Activated CD8-positive, alpha-beta memory T cell treated with anti-CD3 and anti-CD28 coated beads, Interleukin-2, amount 50 U/mL, for 1 hour (primary cell): Measurements from ENCODE around the gene TVP23C.
"Not testable (repeated sequence)": the region's sequence is repeated elsewhere in the genome, so short reads cannot be mapped to it uniquely, and the experiment has no call there.

Experiments
- DNase-seq: peaks from one replicate; pipeline ENCODE4 v3.0.0-alpha.2; 2020; ENCODE audit errors: extremely low read depth

The TVP23C gene

DNA sequence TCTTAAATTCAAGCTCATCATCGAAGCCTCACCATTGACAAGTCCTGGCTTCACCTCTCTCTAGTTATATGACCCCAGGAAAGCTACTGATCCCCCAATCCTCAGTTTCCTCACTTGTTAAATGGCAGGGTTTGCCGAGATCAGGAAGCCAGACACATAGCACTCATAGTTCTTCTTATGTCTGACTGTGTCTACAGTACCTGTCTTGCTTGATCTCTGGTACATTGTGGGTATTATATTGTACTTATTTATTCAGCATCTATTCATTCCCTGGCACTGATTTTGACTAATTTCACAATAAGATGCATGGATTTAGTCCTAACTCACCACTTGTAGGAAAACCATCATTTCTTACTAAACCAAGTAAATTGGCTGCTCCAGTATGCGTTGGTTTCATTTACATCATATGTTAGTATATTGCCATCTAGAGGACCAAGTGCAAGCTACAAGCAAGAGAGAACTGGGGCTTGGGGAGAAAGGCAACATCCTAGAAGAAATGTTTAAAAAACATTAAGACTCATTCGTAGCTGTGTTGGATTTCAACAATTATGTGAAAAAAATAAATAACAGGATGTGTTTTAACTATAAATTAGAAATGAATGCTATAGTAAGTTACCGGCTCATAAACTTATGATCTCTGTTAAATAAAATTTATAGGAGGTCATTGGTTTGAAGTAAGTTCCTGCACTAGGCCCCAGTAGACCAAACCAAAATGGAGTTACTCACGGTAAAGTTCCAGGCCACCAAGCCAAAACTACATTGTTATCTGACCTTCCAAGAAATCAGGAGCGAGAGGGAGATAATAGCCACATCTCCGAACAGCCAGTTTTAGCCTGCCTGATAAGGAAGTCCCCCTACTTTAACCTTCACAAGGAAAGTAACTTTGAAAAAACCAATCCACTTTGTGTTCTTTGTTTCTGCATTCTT lies 36.7 kb downstream of the TVP23C start:
- DNase-seq: not testable (repeated sequence)

DNA sequence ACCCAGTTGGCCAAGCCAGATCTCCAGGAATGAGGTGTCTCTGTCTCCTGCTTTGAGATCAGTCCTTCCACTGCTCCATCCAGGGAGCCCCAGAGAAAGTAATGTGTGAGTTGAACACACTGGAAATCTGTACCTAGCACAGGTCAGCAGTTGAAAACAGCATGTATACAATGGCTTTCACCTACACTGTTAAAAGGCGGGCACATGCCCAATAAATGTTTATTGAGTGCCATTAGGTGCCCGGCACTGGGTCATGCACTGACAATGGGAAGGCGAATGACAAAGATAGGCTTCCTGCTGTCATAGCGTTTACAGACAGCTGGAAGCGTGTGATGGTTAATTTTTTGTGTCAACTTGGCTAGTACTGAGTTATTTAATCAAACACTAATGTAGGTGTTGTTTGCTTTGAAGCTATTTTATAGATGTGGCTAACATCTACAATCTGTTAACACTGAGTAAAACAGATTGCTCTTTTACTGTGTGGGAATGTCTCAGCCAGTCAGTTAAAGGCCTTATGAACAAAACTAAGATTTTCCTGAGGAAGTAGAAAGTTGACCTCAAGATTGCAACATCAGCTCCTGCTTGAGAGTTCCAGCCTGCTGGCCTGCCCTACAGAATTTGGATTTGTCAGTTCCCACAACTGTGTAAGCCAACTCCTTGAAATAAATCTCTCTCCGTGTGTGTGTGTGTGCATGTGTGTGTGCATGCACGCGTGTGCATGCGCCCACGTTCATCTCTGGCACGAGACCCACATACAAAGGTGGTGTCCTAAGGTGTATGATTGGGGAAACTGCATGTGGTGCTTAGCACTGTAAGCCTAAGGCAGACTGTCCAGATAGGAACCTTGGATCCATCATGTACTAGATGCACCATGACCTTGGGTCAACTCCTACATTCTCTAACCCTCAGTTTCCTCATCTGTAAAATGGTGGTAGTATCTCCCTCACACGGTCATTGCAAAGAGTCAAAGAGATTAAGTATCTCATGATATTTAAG lies 38.0 kb downstream of the TVP23C start:
- DNase-seq: not testable (repeated sequence)

DNA sequence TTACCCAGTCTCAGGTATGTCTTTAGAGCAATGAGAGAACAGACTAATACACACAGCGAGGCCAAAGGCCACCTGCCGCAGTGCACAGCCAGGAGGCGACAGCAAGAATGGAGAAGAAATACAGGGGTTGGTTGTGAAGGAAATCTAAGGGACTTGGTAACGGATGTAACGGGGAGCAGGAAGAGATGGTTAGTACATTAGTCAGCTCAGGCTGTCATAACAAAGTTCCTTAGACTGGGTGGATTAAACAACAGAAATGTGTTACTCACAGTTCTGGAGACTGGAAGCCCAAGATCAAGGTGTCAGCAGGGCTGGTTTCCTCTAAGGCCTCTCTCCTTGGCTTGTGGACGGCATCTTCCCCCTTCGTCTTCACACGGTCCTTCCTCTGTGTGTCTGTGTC lies 47.1 kb downstream of the TVP23C start:
- no peak for DNase-seq

DNA sequence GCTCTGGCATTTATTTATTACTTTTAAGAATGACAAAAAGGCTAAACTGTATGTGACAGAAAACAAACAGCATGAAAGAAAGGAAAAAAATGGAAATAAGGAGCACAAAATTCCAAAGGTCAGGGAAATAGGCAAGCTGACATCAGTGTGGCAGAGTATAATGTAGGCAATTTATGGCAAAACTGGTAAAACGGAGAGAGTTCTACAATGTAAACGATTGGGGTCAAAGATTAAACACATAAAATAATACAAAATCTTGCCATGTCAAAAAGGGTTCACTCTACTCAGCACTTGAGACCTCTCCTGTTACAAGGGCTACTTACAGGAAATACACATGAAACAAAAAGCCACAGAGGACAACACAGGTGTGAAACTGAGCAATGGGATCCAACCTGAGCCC lies 48.8 kb downstream of the TVP23C start:
- no peak for DNase-seq

DNA sequence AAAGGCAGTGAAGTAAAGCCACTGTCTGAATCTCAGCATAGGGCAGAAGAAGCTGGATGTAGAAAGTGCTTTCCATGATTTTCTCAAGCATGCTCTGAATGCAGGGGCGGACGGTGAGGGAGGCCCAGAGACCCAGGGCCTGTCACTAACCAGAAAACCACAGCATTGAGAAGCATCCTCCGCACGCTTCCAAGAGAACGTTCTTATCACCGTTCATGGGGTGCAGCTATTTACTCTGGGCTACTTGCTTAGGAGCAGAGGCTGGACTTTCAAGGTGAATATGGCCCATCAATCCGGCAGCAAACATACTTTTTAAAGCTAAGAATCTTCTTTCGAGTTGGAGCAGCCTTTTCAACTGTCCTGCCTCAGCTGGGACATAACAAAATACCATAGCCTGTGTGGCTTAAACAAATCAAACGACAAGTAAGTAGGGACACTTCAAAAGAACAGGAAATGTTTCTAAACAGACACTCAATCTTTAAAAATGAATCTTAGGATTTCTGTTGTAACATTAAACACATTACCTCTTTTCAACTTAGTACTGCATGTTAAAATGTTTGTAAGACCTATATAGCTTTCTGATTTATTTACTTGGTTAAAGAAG lies 49.3 kb downstream of the TVP23C start:
- no peak for DNase-seq

DNA sequence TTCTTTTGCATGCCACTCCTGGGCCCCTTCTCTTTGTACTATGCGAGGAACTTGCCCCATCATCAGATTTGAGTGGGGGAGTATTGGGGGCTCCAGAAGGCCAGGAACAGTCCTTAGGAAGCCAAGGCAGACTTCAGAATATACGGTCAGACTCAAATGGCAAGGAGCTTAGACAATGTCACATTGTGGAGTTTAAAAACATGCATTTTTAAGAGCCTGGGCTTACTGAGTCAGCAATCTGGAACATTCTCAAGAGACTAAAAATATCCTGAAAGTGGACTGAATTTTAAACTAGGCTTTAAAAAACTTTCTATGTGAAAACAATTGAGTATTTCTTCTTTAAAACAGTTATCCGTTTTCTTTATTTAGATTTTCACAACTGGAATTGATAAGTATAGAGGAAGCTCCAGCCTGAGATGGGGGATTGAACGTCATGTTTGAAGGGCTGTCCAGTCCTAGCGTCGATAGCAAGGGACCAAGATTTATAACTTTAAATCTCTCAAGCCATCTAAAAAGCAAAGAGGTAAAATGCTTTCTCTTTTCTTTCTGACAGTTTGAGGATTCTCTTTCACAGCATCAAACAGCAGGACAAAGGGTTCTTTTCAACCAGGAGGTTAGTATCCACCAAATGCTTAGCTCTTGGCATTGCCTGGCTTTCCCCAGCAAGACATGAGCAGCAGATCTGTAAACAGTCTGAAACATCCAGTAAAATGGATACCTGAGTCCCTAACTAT lies 50.1 kb downstream of the TVP23C start:
- no peak for DNase-seq

DNA sequence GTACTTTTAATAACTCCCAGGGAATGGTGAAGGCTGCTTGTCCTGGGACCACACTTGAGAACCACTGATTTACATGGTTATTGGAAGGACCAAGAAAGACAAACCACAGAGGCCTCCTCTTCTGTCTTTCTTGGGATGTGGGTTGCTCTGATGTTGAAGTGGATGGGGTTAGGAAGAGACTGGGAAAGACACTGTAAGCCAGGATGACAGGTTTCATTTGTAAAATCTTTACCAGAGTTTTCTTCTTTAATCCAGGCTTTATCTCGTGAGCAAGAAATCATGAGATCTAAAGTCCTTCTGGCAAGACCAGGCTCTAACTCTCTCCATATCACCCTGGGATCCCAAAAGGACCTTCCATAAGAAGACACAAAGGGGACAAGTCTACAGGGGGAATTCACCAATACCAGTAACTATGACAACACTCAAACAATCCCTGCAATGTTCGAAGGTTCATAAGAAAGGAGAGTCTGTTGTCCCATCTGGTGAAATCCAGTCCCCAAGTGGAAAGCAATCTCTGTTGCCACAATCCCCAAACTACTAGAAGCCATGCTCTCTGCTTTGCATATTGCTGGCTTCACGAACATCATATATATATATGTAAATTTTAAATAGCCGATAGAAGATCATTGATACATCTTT lies 51.1 kb downstream of the TVP23C start:
- no peak for DNase-seq

DNA sequence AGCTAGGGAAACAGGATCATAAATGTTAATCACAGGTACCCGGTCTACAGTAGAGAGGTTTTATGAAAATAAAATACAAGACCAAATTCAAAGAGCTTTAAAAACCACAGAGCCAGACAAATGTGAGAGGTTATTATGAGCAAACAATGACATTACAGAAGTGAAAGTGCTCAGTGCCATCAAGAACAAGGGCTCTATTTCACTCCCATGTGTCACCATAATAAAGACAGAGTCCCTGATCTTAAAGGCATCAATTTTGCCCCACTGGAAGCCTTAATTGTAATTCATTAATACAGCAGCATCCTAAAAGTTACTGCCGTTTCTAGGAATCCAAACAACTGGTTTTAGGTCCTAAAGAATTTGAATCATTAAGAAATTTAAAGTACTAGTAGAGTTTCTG lies 52.1 kb downstream of the TVP23C start:
- DNase-seq: no peak

DNA sequence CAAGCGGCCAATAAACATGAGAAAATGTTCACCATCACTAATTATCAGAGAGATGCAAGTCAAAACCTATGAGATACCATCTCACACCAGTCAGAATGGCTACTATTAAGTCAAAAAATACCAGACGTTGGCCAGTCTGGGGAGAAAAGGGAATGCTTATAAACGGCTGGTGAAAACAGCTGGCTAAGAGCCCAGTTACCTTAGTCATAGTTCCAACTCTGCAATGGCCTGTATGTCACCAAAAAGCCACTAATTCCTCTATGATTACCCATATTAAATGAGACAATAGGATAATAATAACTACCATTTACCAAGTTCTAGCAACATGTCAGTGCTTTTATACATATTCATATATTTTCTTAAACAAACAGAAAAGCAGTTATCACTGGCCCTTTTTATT lies 52.9 kb downstream of the TVP23C start:
- DNase-seq: no peak

DNA sequence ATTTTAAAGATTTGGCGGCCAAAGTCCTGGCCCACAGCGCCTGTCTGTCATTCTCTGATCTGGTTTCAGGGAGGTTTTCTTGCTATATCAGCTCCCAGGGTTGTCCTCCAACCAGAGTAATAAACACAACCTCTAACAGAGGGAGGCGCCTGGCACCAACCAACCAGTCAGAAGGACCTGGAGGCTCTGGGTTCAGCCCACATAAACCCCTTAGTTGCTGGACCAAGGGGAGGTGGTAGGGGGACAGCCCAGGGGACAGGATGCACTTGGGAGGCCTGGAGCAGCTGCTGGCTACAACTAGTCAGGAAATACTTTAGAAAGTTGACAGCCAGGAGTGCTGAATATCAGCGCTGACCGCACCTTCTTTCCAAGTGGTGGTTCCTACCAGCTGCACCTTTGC lies 54.2 kb downstream of the TVP23C start:
- no peak for DNase-seq

DNA sequence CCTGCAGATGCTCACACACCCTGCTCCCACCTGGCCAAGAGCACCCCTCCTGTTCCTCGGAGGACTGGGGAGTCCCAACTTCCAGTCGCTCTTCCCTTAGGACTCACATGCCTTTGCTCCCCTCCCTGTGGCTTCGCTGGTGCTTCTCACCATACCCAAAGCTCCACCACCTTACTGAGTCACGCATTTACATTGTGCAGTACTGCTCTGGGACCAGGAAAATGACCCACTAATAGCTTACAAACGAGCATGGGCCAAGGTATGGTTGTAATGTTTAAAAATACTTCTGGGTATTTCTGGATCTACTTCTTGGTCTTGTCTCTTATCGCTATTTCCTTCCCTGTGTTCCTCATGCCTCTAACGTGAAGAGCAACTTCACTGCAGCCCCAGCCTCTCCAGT lies 54.8 kb downstream of the TVP23C start:
- no peak for DNase-seq

DNA sequence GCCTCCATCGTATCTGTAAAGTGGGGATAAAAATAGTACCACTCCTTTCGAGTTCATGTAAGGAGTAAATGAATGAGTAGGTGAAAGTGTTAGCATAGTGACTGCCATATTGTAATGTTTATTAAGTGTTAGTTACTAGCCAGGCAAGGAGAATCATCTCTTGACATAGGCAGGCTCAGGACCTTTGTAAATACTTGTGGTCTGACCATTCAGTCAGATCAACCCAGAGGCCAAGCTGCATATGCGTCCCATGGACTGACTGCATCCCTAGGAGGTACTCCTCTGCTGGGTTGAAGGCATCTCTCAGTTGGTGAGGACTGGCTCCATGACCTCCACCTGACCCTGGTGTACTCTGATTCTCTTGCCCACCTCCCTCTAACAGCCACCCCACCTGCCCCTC lies 55.4 kb downstream of the TVP23C start:
- no peak for DNase-seq

DNA sequence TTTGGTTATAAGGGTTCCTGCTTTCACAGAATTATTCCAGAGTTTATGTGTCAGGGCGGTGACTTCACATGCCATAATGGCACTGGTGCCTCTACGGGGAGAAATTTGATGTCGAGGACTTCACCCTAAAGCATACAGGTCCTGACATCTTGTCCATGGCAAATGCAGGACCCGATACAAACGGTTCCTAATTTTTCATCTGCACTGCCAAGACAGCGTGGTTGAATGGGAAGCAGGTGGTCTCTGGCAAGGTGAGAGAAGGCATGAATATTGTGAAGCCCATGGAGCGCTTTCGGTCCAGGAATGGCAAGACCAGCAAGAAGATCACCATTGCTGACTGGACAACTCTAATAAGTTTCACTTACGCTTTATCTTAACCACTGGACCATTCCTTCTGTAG lies 56.3 kb downstream of the TVP23C start:
- no peak for DNase-seq

DNA sequence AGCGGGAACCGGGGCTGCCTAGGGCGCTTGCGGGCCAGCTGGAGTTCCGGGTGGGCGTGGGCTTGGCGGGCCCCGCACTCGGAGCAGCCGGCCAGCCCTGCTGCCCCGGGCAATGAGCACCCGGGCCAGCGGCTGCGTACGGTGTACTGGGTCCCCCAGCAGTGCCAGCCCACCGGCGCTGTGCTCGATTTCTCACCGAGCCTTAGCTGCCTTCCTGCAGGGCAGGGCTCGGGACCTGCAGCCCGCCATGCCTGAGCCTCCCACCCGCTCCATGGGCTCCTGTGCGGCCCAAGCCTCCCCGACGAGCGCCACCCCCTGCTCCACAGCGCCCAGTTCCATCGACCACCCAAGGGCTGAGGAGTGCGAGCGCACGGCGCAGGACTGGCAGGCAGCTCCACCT lies 57.6 kb downstream of the TVP23C start:
- not testable (repeated sequence) for DNase-seq

DNA sequence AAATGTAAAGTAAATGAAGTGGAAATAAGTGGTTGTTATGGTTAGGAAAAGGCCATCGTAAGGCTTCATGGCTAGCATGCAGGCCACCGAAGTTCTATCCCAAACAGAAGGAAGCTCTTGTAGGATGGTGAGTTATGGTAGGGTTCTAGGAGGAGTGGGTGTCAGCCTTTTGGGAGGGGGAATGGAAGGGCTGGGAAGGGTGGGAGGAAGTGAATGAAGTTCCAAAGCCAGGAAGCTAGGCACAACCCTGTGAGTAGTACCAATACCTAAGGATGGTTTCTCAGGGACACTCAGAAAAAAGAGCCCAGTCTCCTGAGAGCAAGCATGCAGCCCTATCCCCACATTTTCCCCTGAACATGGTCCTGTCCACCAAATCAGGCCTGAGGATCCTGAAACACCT lies 59.6 kb downstream of the TVP23C start:
- no peak for DNase-seq

DNA sequence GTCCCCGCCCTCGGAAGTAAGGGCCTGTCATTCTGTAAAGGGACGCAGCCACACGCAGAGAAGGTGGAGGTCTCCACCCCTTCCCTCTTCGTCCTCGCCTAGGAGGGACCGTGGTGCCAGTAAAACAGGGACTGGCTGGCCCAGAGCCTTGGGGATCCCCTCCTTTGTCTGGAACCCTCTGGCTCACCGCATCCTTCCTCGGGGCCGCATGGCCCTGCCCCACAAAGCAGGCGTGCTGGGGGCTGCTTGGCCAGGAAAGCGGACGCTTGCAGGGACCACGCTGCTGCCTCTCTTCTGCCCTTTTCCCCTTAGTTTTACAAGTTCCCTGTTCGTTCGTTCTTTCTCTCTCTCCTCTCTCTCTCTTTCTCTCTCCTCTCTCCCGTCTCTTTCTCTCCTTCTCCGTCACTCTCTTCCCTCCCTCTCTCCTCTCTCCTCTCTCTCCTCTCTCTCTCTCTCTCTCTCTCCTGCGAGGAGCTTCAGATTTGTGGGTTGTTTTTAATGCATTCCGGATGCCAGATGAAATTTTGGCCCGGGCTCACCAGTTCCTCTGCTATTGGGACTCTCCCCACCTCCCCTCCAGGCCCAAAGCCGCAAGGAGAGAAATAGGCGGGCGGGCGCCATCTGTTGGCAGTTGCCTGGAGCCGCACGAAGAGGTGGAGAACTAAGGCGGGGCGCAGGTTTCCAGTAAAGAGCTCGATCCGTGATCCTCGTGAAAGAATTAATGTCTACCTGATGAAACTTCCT lies 60.7 kb downstream of the TVP23C start:
- DNase-seq: peak; percentile 11

DNA sequence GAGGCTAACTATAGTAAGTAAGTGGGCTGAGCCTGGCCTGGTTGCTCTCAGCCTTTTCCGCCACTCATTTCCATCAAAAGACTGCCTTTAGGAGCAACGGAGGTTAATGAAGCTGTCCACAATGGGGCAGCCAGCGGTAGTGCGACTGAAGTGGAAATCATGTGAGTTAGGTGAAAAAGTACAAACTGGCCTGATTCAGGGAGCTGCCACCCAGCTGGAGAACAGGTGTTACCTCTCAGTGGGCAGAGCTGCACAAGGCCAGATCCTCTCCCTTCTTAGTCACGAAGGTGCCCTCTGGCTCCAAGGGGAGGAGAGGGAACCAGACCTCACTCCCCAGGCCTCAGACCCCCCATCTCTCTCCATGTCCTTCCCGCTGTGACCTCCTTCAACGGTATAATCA lies 61.5 kb downstream of the TVP23C start:
- no peak for DNase-seq

DNA sequence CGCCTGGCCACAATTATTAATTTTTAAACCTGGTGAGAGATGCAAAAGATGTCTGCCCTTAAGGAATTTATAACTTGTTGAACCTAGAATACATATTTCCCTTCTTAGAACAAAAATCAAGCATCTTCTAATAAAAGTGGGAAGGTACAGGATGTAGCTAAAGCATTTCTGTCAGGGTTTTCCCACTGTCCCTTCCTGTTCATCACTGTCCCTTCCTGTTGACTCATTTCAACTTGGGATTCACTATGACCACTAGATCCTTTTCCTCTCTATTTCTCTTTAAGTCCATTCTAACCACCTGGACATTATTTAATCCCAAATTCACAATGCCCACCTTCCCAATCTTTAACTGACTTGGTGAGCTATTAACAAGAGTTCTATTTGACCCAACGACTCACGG lies 62.0 kb downstream of the TVP23C start:
- DNase-seq: no peak

DNA sequence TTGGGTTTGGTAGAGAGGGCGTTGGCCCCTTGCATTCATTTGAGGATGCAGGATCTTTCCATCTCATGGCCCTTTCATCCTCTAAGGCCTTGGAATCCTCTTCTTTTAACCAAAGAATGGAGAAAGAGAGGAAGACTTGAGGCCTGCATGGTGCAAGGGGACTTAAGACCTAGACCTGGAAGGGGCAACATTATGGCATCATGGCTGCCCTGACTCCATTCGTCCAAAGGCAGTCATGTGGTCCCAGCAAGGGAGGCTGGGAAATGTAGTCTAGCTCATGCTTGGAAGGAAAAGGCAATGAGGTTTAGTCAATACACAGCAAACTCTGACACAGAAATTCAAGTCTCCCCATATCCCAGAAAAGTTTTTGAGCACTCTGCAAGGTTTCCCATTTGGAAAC lies 65.2 kb downstream of the TVP23C start:
- DNase-seq: no peak
